Measurements from ENCODE around the gene PTPN13.

The PTPN13 gene

DNA sequence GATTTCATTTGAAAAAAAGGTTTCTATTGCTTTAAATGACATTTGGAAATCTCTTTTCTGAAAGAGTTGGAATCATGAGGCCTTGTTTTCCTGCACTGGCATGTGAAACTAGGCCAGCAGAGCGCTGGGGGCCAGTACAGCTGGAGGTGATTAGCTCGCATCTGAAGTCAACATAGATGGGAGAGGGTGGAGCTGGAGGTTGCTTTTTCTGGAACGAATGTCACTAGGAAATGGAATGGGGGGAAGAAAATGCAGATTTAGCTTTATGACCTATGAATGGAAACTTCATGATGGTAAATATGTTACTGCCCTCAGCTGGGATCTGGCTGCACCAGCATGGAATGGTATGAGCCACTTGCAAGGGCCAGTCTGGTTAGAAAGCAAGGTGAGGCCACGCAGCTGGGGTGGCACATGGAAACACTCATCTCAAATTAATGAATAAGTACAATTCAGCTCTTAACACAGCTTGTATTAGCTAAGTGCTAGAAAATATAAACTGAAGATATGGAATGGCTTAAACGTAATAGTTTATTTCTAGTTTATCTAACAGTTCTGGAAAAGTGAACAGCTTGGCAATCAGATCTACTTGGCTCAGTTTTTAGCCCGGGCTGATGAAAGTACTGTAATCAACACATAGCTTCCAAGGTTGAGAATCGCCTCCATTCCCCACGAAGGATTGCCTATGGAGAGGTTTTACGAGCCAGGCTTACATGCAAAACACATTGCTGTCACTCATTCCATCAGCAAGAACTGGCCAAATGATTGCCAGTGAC lies 222.6 kb downstream of the PTPN13 start:
- H3K27ac ChIP-seq (replicated peaks; ENCODE audit: low read length), result no peak overlapping the region
- no peak overlapping the region for H3K14ac ChIP-seq (ENCODE audit: low read length)
- no peak overlapping the region for H3K4ac ChIP-seq (ENCODE audit: low read length)
- no peak overlapping the region for H2BK15ac ChIP-seq (ENCODE audit: low read length)
- peaks cover 0 to 4% of the 10 kb centered on the region in 2 donors for H3K4me1 ChIP-seq (ENCODE audit: control insufficient read depth in 2 of 2, insufficient read depth in 1 of 2, low read depth in 1 of 2, low read length in 2 of 2)
- no peak overlapping the region for H4K8ac ChIP-seq (ENCODE audit: low read depth, low read length)
- no peak for DNase-seq (ENCODE audit: low spot score)
- peaks cover 17 to 59% of the 10 kb centered on the region in 2 donors for H3K36me3 ChIP-seq (replicated peaks in 1 of 2; ENCODE audit: control insufficient read depth in 2 of 2, insufficient read depth in 2 of 2, low read length in 2 of 2)
- H2BK120ac ChIP-seq (ENCODE audit: low read depth, low read length), result no peak overlapping the region
- no CpG with 5 or more reads among the region's 9 CpGs for WGBS, 2 donors (ENCODE audit: extremely low coverage in 2 of 2, insufficient read length in 2 of 2, insufficient replicate concordance in 1 of 2)
- no peak overlapping the region for H2AFZ ChIP-seq (ENCODE audit: low read length)
- no peaks in the 10 kb centered on the region for H3K27me3 ChIP-seq (ENCODE audit: control insufficient read depth in 3 of 3, insufficient read depth in 3 of 3, low read depth in 1 of 3, low read length in 3 of 3)
- no peaks in the 10 kb centered on the region for H3K79me1 ChIP-seq (ENCODE audit: low read depth, low read length)
- no peak overlapping the region for H2AK5ac ChIP-seq (ENCODE audit: low read depth, low read length)
- H3K18ac ChIP-seq (ENCODE audit: low read length), result no peak overlapping the region
- H3K4me3 ChIP-seq (ENCODE audit: low read length in 2 of 2), result no peak overlapping the region
- no peak overlapping the region for H2BK12ac ChIP-seq (ENCODE audit: low read length)
- no peak overlapping the region for H3K9ac ChIP-seq (ENCODE audit: low read depth, low read length, poor library complexity)
- no peak overlapping the region for H2BK5ac ChIP-seq (ENCODE audit: low read length)
- no peak overlapping the region for H3K4me2 ChIP-seq (ENCODE audit: insufficient read depth, low read length, poor library complexity, severe bottlenecking)
- H3K9me3 ChIP-seq (replicated peaks in 1 of 2; ENCODE audit: control insufficient read depth in 2 of 2, insufficient read depth in 1 of 2, low read depth in 1 of 2, low read length in 2 of 2), result peaks cover 4 to 24% of the 10 kb centered on the region in 2 donors
- H3K23ac ChIP-seq (ENCODE audit: low read depth, low read length, poor library complexity), result no peak overlapping the region
- no peak overlapping the region for H4K91ac ChIP-seq (ENCODE audit: low read depth, low read length, poor library complexity)

DNA sequence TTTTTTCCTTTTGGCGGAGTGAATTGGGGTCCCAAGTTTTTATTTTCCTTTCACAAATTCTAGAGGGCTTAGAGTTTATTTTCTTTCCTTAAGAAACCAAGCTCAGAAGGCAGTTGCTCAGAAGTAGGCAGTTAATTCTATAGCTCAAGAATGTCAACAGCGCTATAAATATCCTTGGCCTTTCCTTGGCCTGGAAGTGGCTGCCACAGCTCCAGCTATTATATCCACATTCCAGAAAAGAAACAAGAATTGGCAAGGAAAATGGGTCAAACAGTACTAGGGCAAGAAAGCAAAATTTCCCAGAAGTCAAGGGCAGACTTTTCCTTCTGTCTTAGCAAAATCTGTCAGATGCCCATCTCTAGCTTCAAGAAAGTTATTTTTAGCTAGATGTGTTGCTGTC lies 224.1 kb downstream of the PTPN13 start:
- peaks cover 0 to 4% of the 10 kb centered on the region in 2 donors for H3K4me1 ChIP-seq (ENCODE audit: control insufficient read depth in 2 of 2, insufficient read depth in 1 of 2, low read depth in 1 of 2, low read length in 2 of 2)
- H3K18ac ChIP-seq (ENCODE audit: low read length), result no peak overlapping the region
- H2AFZ ChIP-seq (ENCODE audit: low read length), result no peak overlapping the region
- H2BK120ac ChIP-seq (ENCODE audit: low read depth, low read length), result no peak overlapping the region
- H3K9me3 ChIP-seq (replicated peaks in 1 of 2; ENCODE audit: control insufficient read depth in 2 of 2, insufficient read depth in 1 of 2, low read depth in 1 of 2, low read length in 2 of 2), result peaks cover 4 to 23% of the 10 kb centered on the region in 2 donors
- H2BK5ac ChIP-seq (ENCODE audit: low read length), result no peak overlapping the region
- no peak overlapping the region for H4K91ac ChIP-seq (ENCODE audit: low read depth, low read length, poor library complexity)
- no peak overlapping the region for H2AK5ac ChIP-seq (ENCODE audit: low read depth, low read length)
- no peak overlapping the region for H3K4ac ChIP-seq (ENCODE audit: low read length)
- no peak for DNase-seq (ENCODE audit: low spot score)
- no peak overlapping the region for H3K4me3 ChIP-seq (ENCODE audit: low read length in 2 of 2)
- H3K23ac ChIP-seq (ENCODE audit: low read depth, low read length, poor library complexity), result no peak overlapping the region
- H2BK15ac ChIP-seq (ENCODE audit: low read length), result no peak overlapping the region
- no peaks in the 10 kb centered on the region for H3K27me3 ChIP-seq (ENCODE audit: control insufficient read depth in 3 of 3, insufficient read depth in 3 of 3, low read depth in 1 of 3, low read length in 3 of 3)
- H3K4me2 ChIP-seq (ENCODE audit: insufficient read depth, low read length, poor library complexity, severe bottlenecking), result no peak overlapping the region
- no peak overlapping the region for H3K9ac ChIP-seq (ENCODE audit: low read depth, low read length, poor library complexity)
- H3K79me1 ChIP-seq (ENCODE audit: low read depth, low read length), result no peaks in the 10 kb centered on the region
- H3K36me3 ChIP-seq (replicated peaks in 1 of 2; ENCODE audit: control insufficient read depth in 2 of 2, insufficient read depth in 2 of 2, low read length in 2 of 2), result peaks cover 12 to 47% of the 10 kb centered on the region in 2 donors
- no peak overlapping the region for H2BK12ac ChIP-seq (ENCODE audit: low read length)
- WGBS, 2 donors (ENCODE audit: extremely low coverage in 2 of 2, insufficient read length in 2 of 2, insufficient replicate concordance in 1 of 2), result no CpG with 5 or more reads among the region's 2 CpGs
- no peak overlapping the region for H3K14ac ChIP-seq (ENCODE audit: low read length)
- H3K27ac ChIP-seq (replicated peaks; ENCODE audit: low read length), result no peak overlapping the region
- no peak overlapping the region for H4K8ac ChIP-seq (ENCODE audit: low read depth, low read length)

DNA sequence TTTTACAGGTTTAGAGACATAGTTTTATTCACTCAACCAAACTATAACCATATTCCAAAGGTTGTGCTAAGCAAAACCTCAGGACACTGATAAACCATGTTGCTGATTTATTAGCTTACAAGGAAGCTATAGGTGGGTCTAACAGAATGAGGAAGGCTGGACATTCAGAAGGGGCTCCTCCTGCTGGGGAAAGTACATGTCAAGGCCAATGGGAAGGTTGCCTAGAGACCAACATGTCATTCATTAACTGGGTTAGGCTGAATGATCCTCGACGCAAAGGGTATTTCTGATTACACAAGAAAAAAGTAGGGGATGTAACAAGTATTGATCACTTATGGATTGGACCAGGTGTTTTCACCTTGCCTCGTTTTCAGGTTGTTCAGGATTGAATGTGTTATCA lies 224.7 kb downstream of the PTPN13 start:
- Histone ChIP-seq H3K23ac (ENCODE audit: low read depth, low read length, poor library complexity) (no peak overlapping the region), H3K4ac (ENCODE audit: low read length) (no peak overlapping the region), H2AFZ (ENCODE audit: low read length) (no peak overlapping the region), H3K79me1 (ENCODE audit: low read depth, low read length) (no peaks in the 10 kb centered on the region), H3K27me3 (ENCODE audit: control insufficient read depth in 3 of 3, insufficient read depth in 3 of 3, low read depth in 1 of 3, low read length in 3 of 3) (no peaks in the 10 kb centered on the region), H3K27ac (replicated peaks; ENCODE audit: low read length) (no peak overlapping the region), H3K4me3 (ENCODE audit: low read length in 2 of 2) (no peak overlapping the region), H3K36me3 (replicated peaks in 1 of 2; ENCODE audit: control insufficient read depth in 2 of 2, insufficient read depth in 2 of 2, low read length in 2 of 2) (peaks cover 12 to 40% of the 10 kb centered on the region in 2 donors), H2BK12ac (ENCODE audit: low read length) (no peak overlapping the region), H4K91ac (ENCODE audit: low read depth, low read length, poor library complexity) (no peak overlapping the region), H3K14ac (ENCODE audit: low read length) (no peak overlapping the region), H2BK120ac (ENCODE audit: low read depth, low read length) (no peak overlapping the region), H4K8ac (ENCODE audit: low read depth, low read length) (no peak overlapping the region), H3K9me3 (replicated peaks in 1 of 2; ENCODE audit: control insufficient read depth in 2 of 2, insufficient read depth in 1 of 2, low read depth in 1 of 2, low read length in 2 of 2) (peaks cover 4 to 23% of the 10 kb centered on the region in 2 donors), H2AK5ac (ENCODE audit: low read depth, low read length) (no peak overlapping the region), H3K4me1 (ENCODE audit: control insufficient read depth in 2 of 2, insufficient read depth in 1 of 2, low read depth in 1 of 2, low read length in 2 of 2) (peaks cover 0 to 4% of the 10 kb centered on the region in 2 donors), H2BK15ac (ENCODE audit: low read length) (no peak overlapping the region), H2BK5ac (ENCODE audit: low read length) (no peak overlapping the region), H3K18ac (ENCODE audit: low read length) (no peak overlapping the region), H3K4me2 (ENCODE audit: insufficient read depth, low read length, poor library complexity, severe bottlenecking) (no peak overlapping the region), H3K9ac (ENCODE audit: low read depth, low read length, poor library complexity) (no peak overlapping the region)
- no CpG with 5 or more reads among the region's 3 CpGs for WGBS, 2 donors (ENCODE audit: extremely low coverage in 2 of 2, insufficient read length in 2 of 2, insufficient replicate concordance in 1 of 2)
- DNase-seq (ENCODE audit: low spot score), result no peak

DNA sequence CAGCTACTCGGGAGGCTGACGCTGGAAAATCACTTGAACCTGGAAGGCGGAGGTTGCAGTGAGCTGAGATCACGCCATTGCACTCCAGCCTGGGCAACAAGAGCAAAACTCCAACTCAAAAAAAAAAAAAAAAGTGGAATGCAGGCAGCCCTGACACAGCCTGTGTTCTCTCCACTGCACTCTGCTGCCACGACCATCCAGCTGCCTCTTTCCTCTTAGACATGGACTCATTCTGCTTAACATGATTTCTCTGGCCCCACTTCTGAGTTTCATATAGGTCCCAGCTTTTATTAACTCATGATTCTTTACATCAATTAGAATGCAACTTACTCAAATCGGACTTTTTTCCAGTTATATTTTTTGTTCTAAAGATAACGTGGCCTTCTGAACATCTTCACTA lies 225.4 kb downstream of the PTPN13 start:
- no peak overlapping the region for H2BK120ac ChIP-seq (ENCODE audit: low read depth, low read length)
- no peak overlapping the region for H3K4me2 ChIP-seq (ENCODE audit: insufficient read depth, low read length, poor library complexity, severe bottlenecking)
- no peak overlapping the region for H3K23ac ChIP-seq (ENCODE audit: low read depth, low read length, poor library complexity)
- H3K18ac ChIP-seq (ENCODE audit: low read length), result no peak overlapping the region
- H3K9ac ChIP-seq (ENCODE audit: low read depth, low read length, poor library complexity), result no peak overlapping the region
- H3K79me1 ChIP-seq (ENCODE audit: low read depth, low read length), result no peaks in the 10 kb centered on the region
- H3K9me3 ChIP-seq (replicated peaks in 1 of 2; ENCODE audit: control insufficient read depth in 2 of 2, insufficient read depth in 1 of 2, low read depth in 1 of 2, low read length in 2 of 2), result peaks cover 4 to 20% of the 10 kb centered on the region in 2 donors
- no peak for DNase-seq (ENCODE audit: low spot score)
- H2BK5ac ChIP-seq (ENCODE audit: low read length), result no peak overlapping the region
- no peak overlapping the region for H2AFZ ChIP-seq (ENCODE audit: low read length)
- no peak overlapping the region for H3K4me3 ChIP-seq (ENCODE audit: low read length in 2 of 2)
- H3K27me3 ChIP-seq (ENCODE audit: control insufficient read depth in 3 of 3, insufficient read depth in 3 of 3, low read depth in 1 of 3, low read length in 3 of 3), result no peaks in the 10 kb centered on the region
- H2AK5ac ChIP-seq (ENCODE audit: low read depth, low read length), result no peak overlapping the region
- peaks cover 0 to 4% of the 10 kb centered on the region in 2 donors for H3K4me1 ChIP-seq (ENCODE audit: control insufficient read depth in 2 of 2, insufficient read depth in 1 of 2, low read depth in 1 of 2, low read length in 2 of 2)
- H4K8ac ChIP-seq (ENCODE audit: low read depth, low read length), result no peak overlapping the region
- H3K4ac ChIP-seq (ENCODE audit: low read length), result no peak overlapping the region
- no peak overlapping the region for H2BK15ac ChIP-seq (ENCODE audit: low read length)
- H3K27ac ChIP-seq (replicated peaks; ENCODE audit: low read length), result no peak overlapping the region
- no CpG with 5 or more reads among the region's 7 CpGs for WGBS, 2 donors (ENCODE audit: extremely low coverage in 2 of 2, insufficient read length in 2 of 2, insufficient replicate concordance in 1 of 2)
- no peak overlapping the region for H4K91ac ChIP-seq (ENCODE audit: low read depth, low read length, poor library complexity)
- peaks cover 10 to 34% of the 10 kb centered on the region in 2 donors for H3K36me3 ChIP-seq (replicated peaks in 1 of 2; ENCODE audit: control insufficient read depth in 2 of 2, insufficient read depth in 2 of 2, low read length in 2 of 2)
- no peak overlapping the region for H2BK12ac ChIP-seq (ENCODE audit: low read length)
- H3K14ac ChIP-seq (ENCODE audit: low read length), result no peak overlapping the region

Data from neuronal stem cell (in vitro differentiated cells).